SU-DHL-6 (cell line): ENCODE measurements around the gene DNAJB1.

Experiments
- EZH2phosphoT487 ChIP-seq: fragments of 200-600 bp; sonication (generic), shearing (Covaris generic); conservative IDR thresholded peaks from 2 replicates; pipeline ENCODE4 v1.6.1; 2018; ENCODE audit warnings: mild to moderate bottlenecking, antibody characterized with exemption, low read length, moderate library complexity, mixed read lengths
- TF ChIP-seq, protein P1 (sequence below): fragments of 200-600 bp; sonication (generic); IDR thresholded peaks from one replicate; pipeline ENCODE4 v1.5.1; 2017; ENCODE audit warnings: antibody characterized with exemption, mild to moderate bottlenecking, low read length, moderate library complexity; ENCODE audit not compliant: insufficient read depth, poor library complexity, severe bottlenecking

DNA sequence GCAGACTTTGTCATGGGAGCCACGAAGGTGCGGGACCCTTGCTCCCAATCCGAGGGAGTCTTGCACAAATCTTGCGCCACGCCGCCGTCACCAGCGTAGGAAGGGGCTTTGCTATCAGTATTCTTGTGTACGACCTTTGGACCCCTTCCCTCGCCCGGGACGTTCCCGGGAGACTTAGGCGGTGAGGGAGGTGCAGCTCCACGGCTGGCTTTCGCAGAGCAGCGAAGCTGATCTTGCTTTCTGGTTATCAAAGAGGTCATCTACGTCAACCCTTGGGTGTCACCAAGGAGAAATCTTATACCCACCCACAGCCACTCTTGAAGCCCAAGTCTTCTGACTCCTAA is 11.8 kb upstream of the DNAJB1 start:
- no peak for TF ChIP-seq EZH2phosphoT487
- TF ChIP-seq, protein P1, sequence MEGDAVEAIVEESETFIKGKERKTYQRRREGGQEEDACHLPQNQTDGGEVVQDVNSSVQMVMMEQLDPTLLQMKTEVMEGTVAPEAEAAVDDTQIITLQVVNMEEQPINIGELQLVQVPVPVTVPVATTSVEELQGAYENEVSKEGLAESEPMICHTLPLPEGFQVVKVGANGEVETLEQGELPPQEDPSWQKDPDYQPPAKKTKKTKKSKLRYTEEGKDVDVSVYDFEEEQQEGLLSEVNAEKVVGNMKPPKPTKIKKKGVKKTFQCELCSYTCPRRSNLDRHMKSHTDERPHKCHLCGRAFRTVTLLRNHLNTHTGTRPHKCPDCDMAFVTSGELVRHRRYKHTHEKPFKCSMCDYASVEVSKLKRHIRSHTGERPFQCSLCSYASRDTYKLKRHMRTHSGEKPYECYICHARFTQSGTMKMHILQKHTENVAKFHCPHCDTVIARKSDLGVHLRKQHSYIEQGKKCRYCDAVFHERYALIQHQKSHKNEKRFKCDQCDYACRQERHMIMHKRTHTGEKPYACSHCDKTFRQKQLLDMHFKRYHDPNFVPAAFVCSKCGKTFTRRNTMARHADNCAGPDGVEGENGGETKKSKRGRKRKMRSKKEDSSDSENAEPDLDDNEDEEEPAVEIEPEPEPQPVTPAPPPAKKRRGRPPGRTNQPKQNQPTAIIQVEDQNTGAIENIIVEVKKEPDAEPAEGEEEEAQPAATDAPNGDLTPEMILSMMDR = no peak
